GM04504 (cell line): ENCODE measurements around the gene DDX3X.
"Not testable (repeated sequence)": the region's sequence is repeated elsewhere in the genome, so short reads cannot be mapped to it uniquely, and the experiment has no call there.

Experiments used
- DNase-seq: peaks from one replicate; pipeline ENCODE4 v3.0.0-alpha.2; 2012; ENCODE audit warnings: low read depth

Gene DDX3X

DNA sequence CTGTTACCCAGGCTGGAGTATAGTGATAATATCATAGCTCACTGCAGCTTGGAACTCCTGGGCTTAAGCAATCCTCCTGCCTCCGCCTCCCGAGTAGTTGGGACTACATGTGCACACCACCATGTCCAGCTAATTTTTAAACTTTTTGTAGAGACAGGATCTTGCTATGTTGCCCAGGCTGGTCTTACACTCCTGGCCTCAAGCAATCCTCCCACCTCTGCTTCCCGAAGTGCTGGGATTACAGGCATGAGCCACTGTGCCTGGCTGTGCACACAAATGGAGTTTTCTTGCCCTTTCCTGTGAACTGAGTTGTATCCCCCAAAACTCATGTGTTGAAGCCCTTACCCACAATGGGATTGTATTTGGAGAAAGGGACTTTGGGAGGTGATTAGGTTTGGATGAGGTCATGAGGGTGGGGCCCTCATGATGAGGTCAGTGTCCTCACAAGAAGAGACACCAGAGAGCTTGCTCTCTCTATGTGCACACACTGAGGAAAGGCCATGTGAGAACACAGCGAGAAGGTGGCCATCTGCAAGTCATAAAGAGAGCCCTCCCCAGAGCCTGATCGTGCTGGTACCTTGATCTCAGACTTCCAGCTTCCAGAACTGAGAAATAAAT, 40.1 kb downstream of the DDX3X start:
- DNase-seq, result no peak

- no peak for DNase-seq
These were observed 43.7 kb downstream of the DDX3X start for GRCh38 chrX:41377624-41378023.

DNA sequence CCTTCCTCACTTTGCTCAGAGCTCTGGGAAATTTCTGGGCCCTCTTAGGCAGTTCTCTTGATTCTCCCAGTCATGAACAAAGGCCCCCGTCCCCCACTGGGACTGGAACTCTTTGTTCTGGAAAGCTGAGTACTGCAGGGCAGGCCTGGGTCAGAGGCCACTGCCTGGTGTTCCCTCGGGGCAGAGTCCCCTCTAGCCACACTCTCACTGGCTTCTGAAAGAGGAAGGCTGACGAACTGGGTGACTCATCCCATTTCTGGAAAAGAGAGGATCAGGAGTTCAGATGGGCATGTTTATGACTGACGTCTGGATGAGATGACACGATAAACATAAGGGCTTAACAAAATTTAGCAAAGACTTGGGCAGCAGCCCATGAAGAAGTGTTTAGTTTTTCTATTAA, 47.7 kb downstream of the DDX3X start:
- DNase-seq, result peak; percentile 42

GRCh38 chrX:41382714-41383645, 49.0 kb downstream of the DDX3X start:
- DNase-seq, result no peak

DNA sequence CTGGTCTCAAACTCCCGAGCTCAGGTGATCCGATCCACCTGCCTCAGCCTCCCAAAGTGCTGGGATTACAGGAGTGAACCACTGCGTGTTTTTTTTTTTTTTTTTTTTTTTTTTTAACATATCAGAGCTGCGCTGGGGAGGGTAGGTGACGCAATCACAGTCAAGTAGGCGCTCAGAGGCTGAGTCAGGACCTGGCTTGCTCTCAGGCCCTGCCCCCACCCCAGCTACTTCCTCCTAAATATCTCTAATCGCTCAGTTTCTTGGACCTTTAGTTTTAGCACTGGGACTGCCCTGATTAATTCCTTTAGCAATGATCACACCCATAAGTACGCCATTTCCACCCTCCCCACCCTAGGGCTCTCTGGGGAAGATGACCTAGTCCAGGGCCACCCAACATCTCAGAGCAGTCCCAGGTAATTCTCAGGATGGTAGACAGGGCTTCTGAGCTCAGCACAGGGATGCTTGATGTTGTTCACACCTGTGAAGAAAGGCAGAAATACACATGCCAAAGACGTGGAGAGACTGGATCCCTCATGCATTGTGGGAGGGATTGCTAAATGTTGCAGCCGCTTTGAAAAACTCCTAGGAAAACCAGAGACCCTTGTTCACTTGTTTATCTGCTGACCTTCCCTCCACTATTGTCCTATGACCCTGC, 50.2 kb downstream of the DDX3X start:
- DNase-seq, result peak; percentile 10

DNA sequence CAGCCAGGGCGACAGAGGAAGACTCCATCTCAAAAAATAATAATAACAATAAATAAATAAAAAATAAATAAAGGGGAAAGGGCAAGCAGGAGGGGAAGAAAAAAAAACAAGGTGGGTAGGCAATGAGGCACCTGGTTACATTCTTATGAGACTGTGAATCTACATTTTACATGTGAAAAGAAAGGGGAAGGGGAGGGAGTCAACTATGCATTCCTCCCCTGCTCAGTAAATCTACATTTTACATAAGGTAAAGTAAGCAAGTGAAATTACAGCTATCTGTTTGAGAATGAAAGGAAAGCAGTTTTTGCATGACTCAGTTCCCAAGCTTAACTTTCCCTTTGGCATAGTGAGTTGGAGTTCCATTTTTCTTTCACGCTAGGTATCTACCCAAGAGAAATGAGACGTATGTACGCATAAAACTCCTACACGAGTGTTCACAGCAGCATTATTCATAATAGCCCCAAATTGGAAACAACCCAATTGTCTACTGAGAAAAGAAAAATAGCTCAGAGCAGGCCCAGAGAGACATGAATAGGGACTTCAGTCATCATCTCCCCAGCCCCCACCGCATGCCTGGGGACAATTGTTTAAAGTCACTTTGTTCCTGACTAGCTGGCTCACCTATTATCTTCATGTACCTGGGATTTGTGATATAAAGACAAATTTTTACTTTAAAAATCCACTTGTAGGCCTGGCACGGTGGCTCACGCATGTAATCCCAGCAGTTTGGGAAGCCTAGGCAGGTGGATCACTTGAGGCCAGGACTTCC, 52.4 kb downstream of the DDX3X start:
- DNase-seq, result no peak

DNA sequence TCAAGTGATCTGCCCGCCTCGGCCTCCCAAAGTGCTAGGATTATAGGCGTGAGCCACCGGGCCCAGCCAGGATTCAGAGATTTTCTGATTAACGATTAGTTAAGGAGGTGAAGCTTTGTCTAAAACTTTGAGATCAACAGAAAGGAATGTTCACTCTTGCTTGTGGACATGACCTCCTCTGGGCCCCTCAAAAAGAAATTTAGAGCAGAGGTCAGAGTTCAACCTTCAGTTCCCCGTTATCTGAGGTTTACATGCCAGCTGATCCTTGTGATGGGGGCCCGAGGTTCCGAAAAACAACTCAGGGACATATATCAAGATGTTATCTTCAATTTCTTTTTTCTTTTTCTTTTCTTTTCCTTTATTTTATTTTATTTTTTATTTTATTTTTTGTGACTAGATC, 54.6 kb downstream of the DDX3X start:
- DNase-seq, result no peak

- no peak for DNase-seq
These were observed 55.4 kb downstream of the DDX3X start for GRCh38 chrX:41389311-41389888.

DNA sequence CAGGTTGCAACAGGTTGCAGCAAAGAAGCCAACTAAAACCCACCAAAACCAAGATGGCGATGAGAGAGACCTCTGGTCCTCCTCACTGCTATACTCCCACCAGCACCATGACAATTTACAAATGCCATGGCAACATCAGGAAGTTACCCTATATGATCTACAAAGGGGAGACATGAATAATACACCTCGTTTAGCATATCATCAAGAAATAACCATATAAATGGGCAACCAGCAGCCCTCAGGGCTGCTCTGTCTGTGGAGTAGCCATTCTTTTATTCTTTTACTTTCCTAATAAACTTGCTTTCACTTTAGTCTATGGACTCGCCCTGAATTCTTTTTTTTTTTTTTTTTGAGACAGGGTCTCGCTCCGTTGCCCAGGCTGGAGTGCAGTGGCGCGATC, 56.6 kb downstream of the DDX3X start:
- DNase-seq, result not testable (repeated sequence)

DNA sequence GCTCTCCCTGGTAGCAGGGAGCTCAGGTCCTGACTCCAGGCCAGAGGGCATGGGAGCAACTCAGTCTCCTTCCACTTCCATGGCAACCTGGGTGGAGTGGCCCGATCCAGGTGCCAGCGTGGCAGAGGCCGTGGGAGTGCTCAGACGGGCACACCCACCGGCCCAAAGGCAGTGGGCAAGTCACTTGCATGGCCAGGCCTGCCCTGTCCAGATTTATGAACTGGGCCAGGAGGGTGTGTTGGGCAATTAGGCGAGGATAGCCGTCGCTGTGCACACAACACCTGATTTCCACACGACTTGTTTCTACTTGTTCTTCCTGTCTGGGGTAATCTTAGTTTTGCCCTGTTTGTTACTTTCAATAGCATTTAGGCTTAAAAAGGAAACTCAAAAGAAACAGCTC, 57.6 kb downstream of the DDX3X start:
- no peak for DNase-seq

- DNase-seq, result no peak
These were observed 60.3 kb downstream of the DDX3X start for GRCh38 chrX:41394293-41394692.

DNA sequence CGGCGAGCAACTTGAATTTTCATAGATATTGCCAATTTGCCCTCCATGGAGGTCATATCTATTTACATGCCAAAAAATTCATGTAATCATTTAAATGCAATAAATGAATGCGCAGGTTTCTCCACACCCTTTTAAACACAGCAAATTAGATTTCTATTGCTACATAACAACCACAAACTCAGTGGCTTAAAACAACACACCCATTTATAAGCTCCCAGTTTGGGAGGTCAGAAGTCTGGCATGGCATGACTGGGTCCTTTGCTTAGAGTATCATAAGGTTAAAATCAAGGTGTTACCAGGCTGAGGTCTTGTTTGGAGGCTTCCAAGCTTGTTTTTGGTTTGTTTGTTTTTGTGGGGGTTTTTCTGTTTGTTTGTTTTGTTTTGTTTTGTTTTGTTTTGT, 63.3 kb downstream of the DDX3X start:
- no peak for DNase-seq

- DNase-seq, result no peak
These were observed 63.8 kb downstream of the DDX3X start for GRCh38 chrX:41397768-41398167.

DNA sequence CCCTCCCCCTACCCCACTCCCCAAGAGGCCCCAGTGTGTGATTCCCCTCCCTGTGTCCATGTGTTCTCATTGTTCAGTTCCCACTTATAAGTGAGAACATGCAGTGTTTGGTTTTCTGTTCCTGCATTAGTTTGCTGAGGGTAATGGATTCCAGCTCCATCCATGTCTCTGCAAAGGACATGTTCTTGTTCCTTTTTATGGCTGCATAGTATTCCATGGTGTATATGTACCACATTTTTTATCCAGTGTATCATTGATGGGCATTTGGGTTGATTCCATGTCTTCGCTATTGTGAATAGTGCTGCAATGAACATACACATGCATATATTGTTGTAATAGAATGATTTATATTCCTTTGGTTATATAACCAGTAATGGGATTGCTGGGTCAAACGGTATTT, 68.6 kb downstream of the DDX3X start:
- DNase-seq, result not testable (repeated sequence)

- DNase-seq, result no peak
These were observed 71.6 kb downstream of the DDX3X start for GRCh38 chrX:41405551-41405950.

- no peak for DNase-seq
These were observed 72.2 kb downstream of the DDX3X start for GRCh38 chrX:41406201-41406600.

- DNase-seq, result no peak
These were observed 73.9 kb downstream of the DDX3X start for GRCh38 chrX:41407816-41408215.

- DNase-seq, result no peak
These were observed 74.6 kb downstream of the DDX3X start for GRCh38 chrX:41408576-41408975.

DNA sequence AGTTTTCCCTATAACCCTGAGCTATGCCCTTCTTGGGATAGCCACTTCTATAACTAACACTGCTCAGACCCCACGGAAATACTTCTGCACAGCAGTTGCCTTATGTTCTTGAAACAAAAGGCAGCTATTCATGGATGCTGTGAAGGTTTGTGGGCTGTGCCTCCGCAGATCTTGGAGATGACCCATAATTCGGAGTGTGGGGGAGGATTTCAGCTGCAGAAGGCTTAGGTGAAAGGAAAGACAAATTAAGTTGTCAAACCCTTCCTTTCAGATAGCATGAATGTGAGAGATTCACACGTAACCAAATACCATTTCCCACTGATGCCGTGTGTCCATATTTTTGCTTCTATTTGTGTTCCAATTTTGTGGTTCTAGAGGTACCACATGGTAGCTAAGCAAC, 75.0 kb downstream of the DDX3X start:
- DNase-seq, result no peak

GRCh38 chrX:41411222-41411621, 77.3 kb downstream of the DDX3X start:
- DNase-seq, result not testable (repeated sequence)

DNA sequence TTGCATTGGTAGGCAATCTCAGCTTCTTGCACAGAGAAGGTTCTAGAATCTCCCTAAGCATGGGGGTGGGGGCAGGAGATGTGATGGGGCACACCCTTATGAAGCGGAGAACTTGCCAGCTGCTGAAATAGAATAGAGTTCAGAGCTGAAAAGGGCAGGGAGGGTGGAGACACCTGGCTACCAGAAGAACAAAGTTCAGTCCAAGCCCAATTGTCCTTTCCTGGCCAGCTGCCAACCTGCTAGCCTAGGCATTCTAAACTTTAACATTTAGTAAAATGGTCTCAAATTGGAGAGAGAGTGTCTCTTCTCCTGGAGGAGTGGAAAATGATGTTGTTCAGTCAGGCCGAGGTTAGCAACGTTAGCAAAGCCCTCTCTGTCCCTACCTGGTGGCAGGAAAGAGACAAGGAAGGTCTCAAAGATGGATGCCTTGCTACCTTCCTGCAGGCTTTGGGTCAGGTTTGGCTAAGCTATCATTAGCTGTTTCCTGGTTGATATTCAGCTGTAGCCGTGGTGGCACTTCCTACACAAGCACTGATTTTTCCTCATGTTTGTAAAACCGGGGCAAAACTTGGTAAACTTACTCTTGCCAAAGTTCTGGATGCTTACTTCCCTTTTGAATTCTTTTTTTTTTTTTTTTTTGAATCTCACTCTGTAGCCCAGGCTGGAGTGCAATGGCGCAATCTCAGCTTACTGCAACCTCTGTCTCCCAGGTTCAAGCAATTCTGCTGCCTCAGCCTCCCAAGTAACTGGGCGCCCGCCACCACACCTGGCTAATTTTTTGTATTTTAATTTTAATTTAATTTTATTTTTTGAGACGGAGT, 78.5 kb downstream of the DDX3X start:
- no peak for DNase-seq
